Keratinocyte (primary cell): ENCODE data around the gene ZMYM2.

Source experiments
- EZH2 ChIP-seq: IDR thresholded peaks from one replicate; pipeline ENCODE4 v1.6.1; 2012; ENCODE audit warnings: inconsistent platforms, mild to moderate bottlenecking, low read length, moderate library complexity
- TF ChIP-seq, protein P1 (sequence below), 3 experiments: IDR thresholded peaks in 1 of 3; conservative IDR thresholded peaks in 1 of 3; optimal IDR thresholded peaks in 1 of 3; 2 replicates in 2 of 3; 3 replicates in 1 of 3; pipeline versions ENCODE3 to v1.5.1; 2011; ENCODE audit warnings: low read length in 3 of 3, mild to moderate bottlenecking in 3 of 3, moderate library complexity in 2 of 3, control low read depth in 1 of 3, inconsistent platforms in 1 of 3; ENCODE audit not compliant: insufficient read depth in 2 of 3; ENCODE audit errors: extremely low read depth in 1 of 3

DNA sequence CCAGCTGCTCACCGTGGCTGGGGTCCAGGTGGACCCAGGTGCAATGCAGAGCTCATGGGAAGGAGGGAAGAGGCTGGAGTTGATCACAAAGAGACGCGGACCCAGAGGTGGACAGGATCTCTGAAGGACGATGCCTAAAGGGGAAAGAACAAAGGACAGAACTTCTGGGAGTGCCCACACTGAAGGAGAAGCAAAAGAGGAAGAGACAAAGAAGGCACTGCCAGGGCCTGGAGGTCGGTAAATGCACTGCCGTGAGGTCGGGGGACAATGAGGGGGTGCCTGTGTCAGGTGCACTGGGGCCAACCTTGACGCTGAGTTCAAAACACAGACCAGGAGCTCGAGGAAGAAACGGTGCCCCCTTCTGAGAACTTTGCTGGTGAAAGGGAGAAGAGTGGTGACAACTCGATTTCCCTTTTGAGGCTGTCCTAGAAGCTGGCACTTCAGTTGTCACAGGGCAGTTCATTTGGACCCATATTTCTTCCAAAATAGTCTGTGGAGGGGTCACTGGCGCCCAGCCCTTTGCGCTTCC lies 146.7 kb downstream of the ZMYM2 start:
- TF ChIP-seq, protein P1, sequence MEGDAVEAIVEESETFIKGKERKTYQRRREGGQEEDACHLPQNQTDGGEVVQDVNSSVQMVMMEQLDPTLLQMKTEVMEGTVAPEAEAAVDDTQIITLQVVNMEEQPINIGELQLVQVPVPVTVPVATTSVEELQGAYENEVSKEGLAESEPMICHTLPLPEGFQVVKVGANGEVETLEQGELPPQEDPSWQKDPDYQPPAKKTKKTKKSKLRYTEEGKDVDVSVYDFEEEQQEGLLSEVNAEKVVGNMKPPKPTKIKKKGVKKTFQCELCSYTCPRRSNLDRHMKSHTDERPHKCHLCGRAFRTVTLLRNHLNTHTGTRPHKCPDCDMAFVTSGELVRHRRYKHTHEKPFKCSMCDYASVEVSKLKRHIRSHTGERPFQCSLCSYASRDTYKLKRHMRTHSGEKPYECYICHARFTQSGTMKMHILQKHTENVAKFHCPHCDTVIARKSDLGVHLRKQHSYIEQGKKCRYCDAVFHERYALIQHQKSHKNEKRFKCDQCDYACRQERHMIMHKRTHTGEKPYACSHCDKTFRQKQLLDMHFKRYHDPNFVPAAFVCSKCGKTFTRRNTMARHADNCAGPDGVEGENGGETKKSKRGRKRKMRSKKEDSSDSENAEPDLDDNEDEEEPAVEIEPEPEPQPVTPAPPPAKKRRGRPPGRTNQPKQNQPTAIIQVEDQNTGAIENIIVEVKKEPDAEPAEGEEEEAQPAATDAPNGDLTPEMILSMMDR (optimal IDR thresholded peaks at IDR 0.05 in 1 of 3, IDR thresholded peaks at IDR 0.05 in 1 of 3, conservative IDR thresholded peaks at IDR 0.05 in 1 of 3; ENCODE audit: extremely low read depth in 1 of 3, insufficient read depth in 2 of 3, low read length in 3 of 3) = no peak
- TF ChIP-seq EZH2 = no peak
